Loucy (cell line): Measurements from ENCODE around the gene TTC9B.

Experiments
- CTCF ChIP-seq: fragments of 200-600 bp; sonication (generic); conservative IDR thresholded peaks from 2 replicates; pipeline ENCODE4 v1.5.1; 2014; ENCODE audit warnings: mild to moderate bottlenecking, antibody characterized with exemption, low read length
- EZH2phosphoT487 ChIP-seq: fragments of 200-600 bp; IDR thresholded peaks from 2 replicates; pipeline ENCODE4 v1.6.1; 2018; ENCODE audit warnings: antibody characterized with exemption, mild to moderate bottlenecking, moderate library complexity, borderline replicate concordance

GRCh38 chr19:40216777-40217026 is 1.5 kb downstream of the TTC9B start:
- TF ChIP-seq CTCF: no peak
- no peak for TF ChIP-seq EZH2phosphoT487
